ENCODE data around the gene CLEC9A.
"Not testable (repeated sequence)": the region's sequence is repeated elsewhere in the genome, so short reads cannot be mapped to it uniquely, and the experiment has no call there.

The CLEC9A gene

DNA sequence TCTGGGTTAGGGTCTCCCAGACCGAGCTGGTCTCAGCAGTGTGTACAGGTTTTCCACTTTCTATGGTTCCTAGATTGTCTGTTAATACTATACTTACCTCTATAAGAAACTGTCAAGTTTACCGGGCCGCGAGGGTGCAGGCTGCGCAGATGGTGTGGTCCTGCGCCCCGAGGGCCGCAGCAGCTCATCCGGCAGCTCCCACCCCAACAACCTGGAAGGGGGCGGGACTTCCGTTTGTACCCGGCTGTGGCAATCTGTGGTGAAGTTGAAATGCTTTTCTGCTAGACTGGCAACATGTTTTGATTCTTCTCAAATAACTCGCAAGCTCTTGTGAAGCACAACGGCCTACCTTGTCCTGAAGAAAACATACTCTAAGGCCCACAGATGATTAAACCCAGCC, at the start of gene CLEC9A:
TSS of gene CLEC9A (plus strand) at position 237 of the 400 bp plus-strand sequence. CDS start 22,006 bp downstream, outside the sequence.
- DNase-seq = no peak

- DNase-seq = no peak
These were observed 38.6 kb upstream of the CLEC9A start for GRCh38 chr12:9991876-9992275.

- DNase-seq = no peak
These were observed 38.2 kb upstream of the CLEC9A start for GRCh38 chr12:9992296-9992695.

DNA sequence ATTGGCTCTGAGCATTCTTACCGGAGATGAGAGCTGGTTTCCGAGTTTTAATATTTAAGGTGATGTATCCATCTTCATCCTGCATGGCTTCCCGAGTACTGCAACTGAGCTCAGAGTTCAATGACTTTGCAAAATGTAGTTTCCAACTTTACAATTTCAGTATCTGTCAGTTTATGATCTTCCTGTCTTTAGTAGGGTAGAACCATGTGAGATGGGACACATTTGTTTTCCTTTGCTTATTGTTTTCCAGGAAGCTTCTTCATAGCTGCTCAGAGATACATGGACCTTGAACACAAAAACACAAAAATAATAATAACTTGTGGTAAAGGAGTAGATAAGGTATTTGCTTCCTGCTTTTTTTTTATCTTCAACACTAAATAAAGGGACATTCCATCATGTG, 31.5 kb upstream of the CLEC9A start, which contains the start of gene CLEC1B:
TSS of gene CLEC1B (minus strand) at position 106 of the 400 bp plus-strand sequence. CDS start at position 85, 21 bp downstream.
- DNase-seq = no peak

- no peak for DNase-seq
These were observed 29.2 kb upstream of the CLEC9A start for GRCh38 chr12:10001171-10001776.

GRCh38 chr12:10012630-10013330, 17.7 kb upstream of the CLEC9A start:
- no peak for DNase-seq

- no peak for DNase-seq
These were observed 15.0 kb upstream of the CLEC9A start for GRCh38 chr12:10015450-10015849.

GRCh38 chr12:10016881-10017280, 13.6 kb upstream of the CLEC9A start:
- no peak for DNase-seq

DNA sequence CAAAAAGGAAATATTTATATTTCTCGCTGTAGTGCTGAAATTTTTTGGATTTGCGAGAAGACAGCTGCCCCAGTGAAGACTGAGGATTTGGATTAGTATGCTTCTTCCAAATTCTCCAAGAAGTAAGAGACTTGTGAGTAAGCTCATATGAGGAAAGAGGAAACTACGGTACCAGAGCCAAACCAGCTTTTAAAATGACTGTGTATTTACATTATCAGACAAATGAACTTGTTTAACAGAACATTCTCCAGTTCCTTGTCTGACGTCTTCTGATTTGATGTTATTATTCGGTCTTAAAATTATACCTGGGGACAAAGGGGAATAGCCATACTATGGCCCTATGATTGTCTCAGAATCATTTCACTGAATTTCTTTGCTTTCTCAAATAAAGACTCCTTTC, 12.1 kb upstream of the CLEC9A start:
- no peak for DNase-seq

- DNase-seq = no peak
These were observed 9.1 kb upstream of the CLEC9A start for GRCh38 chr12:10021342-10021741.

DNA sequence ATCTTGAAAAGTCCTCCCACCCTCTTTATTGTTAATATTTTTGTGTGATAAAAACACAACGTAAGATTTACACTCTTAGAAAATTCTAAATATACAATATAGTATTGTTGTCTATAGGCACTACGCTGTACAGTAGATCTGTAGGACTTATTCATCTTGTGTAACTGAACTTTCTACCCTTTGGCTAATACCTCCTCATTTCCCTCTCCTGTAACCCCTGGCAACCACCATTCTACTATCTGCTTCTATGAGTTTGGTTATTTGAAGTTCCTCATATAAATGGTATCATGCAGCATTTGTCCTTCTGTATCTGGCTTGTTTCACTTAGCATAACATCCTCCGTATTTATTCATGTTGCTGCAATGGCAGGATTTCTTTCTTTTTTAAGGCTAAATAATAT, 5.2 kb upstream of the CLEC9A start:
- DNase-seq = no peak

GRCh38 chr12:10026666-10027065, 3.8 kb upstream of the CLEC9A start:
- DNase-seq = not testable (repeated sequence)

DNA sequence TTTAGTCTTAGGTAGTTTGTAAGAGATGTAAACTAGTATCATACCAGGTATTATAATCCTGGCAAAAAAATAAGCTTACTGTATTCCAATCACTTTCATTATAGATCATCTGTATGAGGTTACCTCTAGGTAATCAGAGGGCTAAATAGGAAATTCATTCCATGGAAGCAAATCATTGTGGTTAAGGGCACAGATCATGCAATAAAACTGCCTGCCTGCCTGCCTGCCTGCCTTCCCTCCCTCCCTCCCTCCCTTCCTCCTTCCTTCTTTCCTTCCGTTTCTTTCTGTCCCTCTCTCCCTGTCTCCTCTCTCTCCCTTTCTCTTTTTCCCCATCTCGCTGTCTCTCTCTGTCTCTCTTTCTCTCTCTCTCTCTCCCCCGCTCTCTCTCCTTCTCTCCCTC, 3.2 kb upstream of the CLEC9A start:
- no peak for DNase-seq

- DNase-seq = no peak
These were observed 2.8 kb upstream of the CLEC9A start for GRCh38 chr12:10027721-10028120.

- DNase-seq = no peak
These were observed 839 bp downstream of the CLEC9A start for GRCh38 chr12:10031321-10031720.

DNA sequence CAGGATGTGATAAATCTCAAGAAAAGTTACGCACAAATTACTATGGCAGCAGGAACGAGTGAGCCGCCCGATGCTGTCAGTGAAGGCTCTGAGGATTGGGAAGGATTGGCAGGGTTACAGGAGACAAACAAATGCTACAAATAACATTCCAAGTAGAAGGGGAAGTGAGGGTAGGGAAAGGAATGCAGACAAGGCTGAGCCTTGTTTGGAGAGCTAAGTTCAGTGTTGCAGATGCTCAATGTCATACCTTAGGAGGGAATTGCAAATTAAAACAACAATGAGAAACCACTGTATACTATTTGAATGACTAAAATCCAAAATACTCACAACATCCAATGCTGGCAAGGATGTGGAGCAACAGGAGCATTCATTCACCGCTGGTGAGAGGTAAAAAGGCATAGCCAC, 1.3 kb downstream of the CLEC9A start:
- DNase-seq = no peak

DNA sequence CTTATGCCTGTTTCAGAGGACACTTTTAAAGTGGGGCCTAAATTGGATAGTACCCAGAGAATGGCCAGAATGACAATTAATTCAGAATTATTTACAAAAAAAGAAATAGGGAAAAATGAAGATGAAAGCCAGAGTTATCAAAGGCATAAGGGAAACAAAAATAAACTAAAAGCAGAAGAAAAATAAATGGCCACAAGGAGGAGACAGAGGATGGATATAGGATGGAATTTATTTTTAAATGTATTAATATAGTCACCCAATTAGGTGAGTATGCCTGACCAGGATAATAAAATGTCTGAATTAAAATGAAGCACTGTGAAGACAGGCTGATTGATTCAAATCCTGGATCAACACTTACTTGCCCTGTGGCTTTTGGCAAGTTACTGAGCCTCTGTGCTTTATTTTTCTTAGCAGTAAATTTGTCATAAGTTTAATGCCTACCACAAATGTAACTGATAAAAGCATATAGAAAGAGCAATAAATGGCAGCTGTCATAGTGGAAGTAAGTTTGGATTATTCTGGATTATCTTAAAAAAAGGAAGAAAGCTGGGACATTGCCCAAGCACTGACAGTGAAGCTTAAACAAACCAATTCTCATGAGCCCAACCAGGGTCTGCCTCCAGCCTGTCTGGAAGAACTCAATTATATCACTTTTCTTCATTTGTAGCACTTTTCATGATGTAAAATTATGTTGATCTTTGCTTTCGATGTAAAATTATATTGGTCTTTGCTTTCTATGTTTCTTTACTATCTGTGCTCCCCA, 3.5 kb downstream of the CLEC9A start:
- no peak for DNase-seq

GRCh38 chr12:10042167-10042566, 11.7 kb downstream of the CLEC9A start:
- DNase-seq = no peak

DNA sequence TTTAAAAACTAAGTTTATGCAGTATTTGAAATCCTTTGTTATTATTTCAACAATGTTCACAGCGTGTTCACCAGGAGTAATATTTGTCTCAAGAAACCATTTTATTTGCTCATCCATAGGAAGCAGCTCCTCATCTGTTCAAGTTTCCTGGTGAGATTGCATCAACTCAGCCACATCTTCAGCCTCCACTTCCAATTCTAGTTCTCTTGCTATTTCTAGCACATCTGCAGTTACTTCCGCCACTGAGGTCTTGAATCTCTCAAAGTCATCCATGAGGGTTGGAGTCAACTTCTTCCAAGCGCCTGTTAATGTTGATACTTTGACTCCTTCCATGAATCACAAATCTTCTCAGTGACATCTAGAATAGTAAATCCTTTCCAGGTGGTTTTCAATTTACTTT, 18.0 kb downstream of the CLEC9A start:
- DNase-seq = no peak

DNA sequence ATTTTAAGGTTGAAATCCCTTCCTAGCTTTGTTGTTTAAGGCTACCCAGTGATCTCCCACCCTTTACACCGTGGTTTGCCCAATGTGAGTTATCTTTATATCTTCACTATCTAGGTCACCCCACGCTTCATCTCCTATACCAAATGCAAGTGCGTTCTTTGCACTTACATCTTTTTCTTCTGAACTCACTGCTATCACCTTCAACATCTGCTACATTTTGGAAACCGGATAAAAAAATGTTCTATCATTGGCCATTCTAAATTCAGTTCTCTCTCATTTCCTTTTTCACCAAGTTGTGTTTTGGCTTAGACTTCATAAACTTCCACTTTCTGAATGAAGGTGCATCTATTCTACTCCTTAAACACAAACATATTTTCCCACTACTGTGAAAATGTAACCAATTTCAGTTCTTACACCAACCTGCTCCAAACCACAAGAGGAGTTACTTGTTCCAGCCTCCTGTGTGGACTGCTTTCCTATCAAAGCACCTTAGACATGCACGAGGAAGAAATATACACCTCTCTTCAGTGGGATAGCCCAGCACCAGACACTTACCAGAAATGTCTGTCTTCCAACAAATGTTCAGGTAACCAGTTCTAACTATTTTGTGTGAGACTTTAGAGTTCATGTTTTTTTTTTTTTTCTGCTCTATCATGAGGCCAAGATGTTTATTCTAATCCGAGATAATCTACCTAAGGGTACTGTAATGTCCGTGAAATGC, 21.9 kb downstream of the CLEC9A start:
- no peak for DNase-seq

- no peak for DNase-seq
These were observed 27.9 kb downstream of the CLEC9A start for GRCh38 chr12:10058387-10058786.

- DNase-seq = no peak
These were observed 34.8 kb downstream of the CLEC9A start for GRCh38 chr12:10065241-10065640.

DNA sequence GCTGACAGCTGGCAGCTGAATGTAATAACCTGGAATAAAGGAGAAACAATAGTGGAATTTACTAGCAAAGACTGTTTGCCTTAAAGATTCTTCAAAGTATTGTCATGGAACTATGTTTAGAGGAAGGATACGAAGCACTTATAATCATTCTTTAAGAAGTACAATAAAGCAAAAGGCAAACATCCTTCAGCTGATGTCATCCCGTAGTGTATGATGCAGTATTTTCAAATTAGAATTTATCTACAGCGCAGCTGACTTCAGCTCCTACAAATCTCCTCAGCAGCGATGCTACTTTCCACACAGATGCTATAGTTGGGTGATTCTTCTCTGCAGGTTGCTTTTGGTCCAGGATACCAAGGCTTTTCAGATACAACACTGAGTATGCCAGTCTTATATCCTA, 36.8 kb downstream of the CLEC9A start:
- DNase-seq = no peak

Data from NCI-H446 treated with DMSO at 0.1 percent for 48 hours (cell line).